ENCODE measurements around the gene MSH3.

MSH3 gene

DNA sequence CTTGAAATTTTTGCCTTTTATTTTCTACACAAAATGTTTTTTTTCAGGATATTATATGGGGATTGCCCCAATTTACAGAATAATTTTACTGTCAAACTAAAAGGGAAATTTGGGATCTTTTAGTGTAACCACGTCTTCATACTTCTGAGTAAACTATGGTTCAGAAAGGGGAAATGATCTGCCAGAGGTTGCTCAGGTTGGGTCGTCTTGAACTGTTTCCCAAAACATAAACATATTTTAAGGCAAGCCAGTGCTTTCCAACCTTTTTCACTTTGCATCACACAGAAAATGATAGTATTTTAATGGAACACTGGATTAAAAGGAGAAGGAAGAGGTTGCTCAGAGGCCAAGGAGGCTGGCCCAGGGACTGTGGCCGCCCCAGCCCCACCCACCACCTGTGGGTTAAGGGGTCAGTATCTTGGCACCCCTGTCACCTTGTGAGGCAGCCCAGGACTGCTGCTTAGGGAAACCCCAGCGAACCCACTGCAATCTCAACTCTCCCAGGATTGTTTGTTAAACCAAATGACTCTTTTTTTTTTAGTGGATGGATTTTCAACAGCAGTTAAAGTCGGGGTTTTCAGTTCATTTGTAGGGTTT, 143.1 kb downstream of the MSH3 start:
- no peak overlapping the region for H3K4me3 ChIP-seq (ENCODE audit: low read length, poor library complexity, severe bottlenecking)
- H3K27me3 ChIP-seq (ENCODE audit: insufficient read depth, low read length, poor library complexity, severe bottlenecking): no peaks in the 10 kb centered on the region
- H4K20me1 ChIP-seq (ENCODE audit: insufficient read depth, low read length, poor library complexity, severe bottlenecking): no peaks in the 10 kb centered on the region
- no peak for TF ChIP-seq EZH2phosphoT487 (IDR thresholded peaks at IDR 0.05; ENCODE audit: borderline replicate concordance)
- TF ChIP-seq, protein P1, sequence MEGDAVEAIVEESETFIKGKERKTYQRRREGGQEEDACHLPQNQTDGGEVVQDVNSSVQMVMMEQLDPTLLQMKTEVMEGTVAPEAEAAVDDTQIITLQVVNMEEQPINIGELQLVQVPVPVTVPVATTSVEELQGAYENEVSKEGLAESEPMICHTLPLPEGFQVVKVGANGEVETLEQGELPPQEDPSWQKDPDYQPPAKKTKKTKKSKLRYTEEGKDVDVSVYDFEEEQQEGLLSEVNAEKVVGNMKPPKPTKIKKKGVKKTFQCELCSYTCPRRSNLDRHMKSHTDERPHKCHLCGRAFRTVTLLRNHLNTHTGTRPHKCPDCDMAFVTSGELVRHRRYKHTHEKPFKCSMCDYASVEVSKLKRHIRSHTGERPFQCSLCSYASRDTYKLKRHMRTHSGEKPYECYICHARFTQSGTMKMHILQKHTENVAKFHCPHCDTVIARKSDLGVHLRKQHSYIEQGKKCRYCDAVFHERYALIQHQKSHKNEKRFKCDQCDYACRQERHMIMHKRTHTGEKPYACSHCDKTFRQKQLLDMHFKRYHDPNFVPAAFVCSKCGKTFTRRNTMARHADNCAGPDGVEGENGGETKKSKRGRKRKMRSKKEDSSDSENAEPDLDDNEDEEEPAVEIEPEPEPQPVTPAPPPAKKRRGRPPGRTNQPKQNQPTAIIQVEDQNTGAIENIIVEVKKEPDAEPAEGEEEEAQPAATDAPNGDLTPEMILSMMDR (conservative IDR thresholded peaks at IDR 0.05; ENCODE audit: low read length): no peak
- no peak overlapping the region for H3K9ac ChIP-seq (ENCODE audit: low read depth, low read length, poor library complexity, severe bottlenecking)
- no peaks in the 10 kb centered on the region for H3K9me2 ChIP-seq (replicated peaks; ENCODE audit: low read depth, low read length)
- no peaks in the 10 kb centered on the region for H3K79me2 ChIP-seq (ENCODE audit: insufficient read depth, low read length)
- H3F3A ChIP-seq (ENCODE audit: low read depth): no peaks in the 10 kb centered on the region
- no peak overlapping the region for H2AFZ ChIP-seq (ENCODE audit: low read length)
- no peaks in the 10 kb centered on the region for H3K9me3 ChIP-seq (ENCODE audit: insufficient read depth, low read depth, low read length)
- H3K36me3 ChIP-seq (ENCODE audit: insufficient read depth, low read length): peaks cover 47% of the 10 kb centered on the region; the same call in 1 of the 2 replicates
- no peak overlapping the region for H3K4me2 ChIP-seq (ENCODE audit: low read depth, low read length, poor library complexity, severe bottlenecking)
- no peaks in the 10 kb centered on the region for H3K4me1 ChIP-seq (ENCODE audit: insufficient read depth, low read length, poor library complexity, severe bottlenecking)

DNA sequence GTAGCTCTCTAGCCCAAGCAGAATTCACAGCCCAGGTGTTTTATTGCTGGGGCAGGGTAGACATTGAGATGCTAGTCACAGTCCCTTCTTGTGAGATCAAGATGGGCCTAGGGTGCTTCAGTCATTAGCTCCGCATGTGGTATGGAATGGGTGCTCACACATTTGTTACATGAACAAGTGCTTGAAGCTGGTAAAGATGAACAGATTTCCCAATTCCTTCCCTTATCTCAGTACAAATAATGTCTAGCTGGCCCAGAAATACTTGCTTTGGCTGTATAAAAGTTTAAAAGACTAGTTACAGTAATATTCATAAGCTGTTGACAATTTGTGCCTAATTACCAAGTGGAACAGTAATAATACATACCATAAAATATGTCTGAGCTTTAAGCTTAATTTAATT, 143.7 kb downstream of the MSH3 start:
- Histone ChIP-seq H3K4me1 (ENCODE audit: insufficient read depth, low read length, poor library complexity, severe bottlenecking) (no peaks in the 10 kb centered on the region), H3K79me2 (ENCODE audit: insufficient read depth, low read length) (no peaks in the 10 kb centered on the region), H3K9me3 (ENCODE audit: insufficient read depth, low read depth, low read length) (no peaks in the 10 kb centered on the region), H3K4me2 (ENCODE audit: low read depth, low read length, poor library complexity, severe bottlenecking) (no peak overlapping the region), H3K4me3 (ENCODE audit: low read length, poor library complexity, severe bottlenecking) (no peak overlapping the region), H3K36me3 (ENCODE audit: insufficient read depth, low read length) (peaks cover 41% of the 10 kb centered on the region; the same call in 1 of the 2 replicates), H4K20me1 (ENCODE audit: insufficient read depth, low read length, poor library complexity, severe bottlenecking) (no peaks in the 10 kb centered on the region), H3K9me2 (replicated peaks; ENCODE audit: low read depth, low read length) (no peaks in the 10 kb centered on the region), H3F3A (ENCODE audit: low read depth) (no peaks in the 10 kb centered on the region), H2AFZ (ENCODE audit: low read length) (no peak overlapping the region), H3K27me3 (ENCODE audit: insufficient read depth, low read length, poor library complexity, severe bottlenecking) (no peaks in the 10 kb centered on the region), H3K9ac (ENCODE audit: low read depth, low read length, poor library complexity, severe bottlenecking) (no peak overlapping the region)
- TF ChIP-seq EZH2phosphoT487 (IDR thresholded peaks at IDR 0.05; ENCODE audit: borderline replicate concordance): no peak
- TF ChIP-seq, protein P1 (conservative IDR thresholded peaks at IDR 0.05; ENCODE audit: low read length): no peak

DNA sequence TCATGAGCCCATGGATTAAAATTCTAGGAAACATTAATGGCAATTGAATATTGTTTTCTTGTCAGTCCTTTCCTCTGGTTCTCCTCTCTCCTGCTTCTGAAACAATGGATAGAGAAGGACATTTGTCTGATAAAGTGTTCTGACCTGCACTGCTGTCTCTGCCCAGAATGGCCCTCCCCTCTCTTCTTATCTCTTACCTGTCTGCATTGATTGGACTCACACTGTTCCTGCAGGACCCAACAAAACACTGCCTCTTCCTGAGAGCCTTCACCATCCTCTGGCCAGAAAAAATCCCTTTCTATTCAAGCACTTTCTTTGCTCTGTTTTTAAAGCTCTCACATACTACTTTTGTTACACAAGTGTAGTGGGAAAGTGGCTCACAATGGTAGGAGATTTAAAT, 144.2 kb downstream of the MSH3 start:
- Histone ChIP-seq H3K4me1 (ENCODE audit: insufficient read depth, low read length, poor library complexity, severe bottlenecking) (no peaks in the 10 kb centered on the region), H3K36me3 (ENCODE audit: insufficient read depth, low read length) (peaks cover 36% of the 10 kb centered on the region; the same call in 1 of the 2 replicates), H3K4me3 (ENCODE audit: low read length, poor library complexity, severe bottlenecking) (no peak overlapping the region), H3K9ac (ENCODE audit: low read depth, low read length, poor library complexity, severe bottlenecking) (no peak overlapping the region), H3K79me2 (ENCODE audit: insufficient read depth, low read length) (no peaks in the 10 kb centered on the region), H3F3A (ENCODE audit: low read depth) (no peaks in the 10 kb centered on the region), H3K4me2 (ENCODE audit: low read depth, low read length, poor library complexity, severe bottlenecking) (no peak overlapping the region), H3K9me2 (replicated peaks; ENCODE audit: low read depth, low read length) (no peaks in the 10 kb centered on the region), H4K20me1 (ENCODE audit: insufficient read depth, low read length, poor library complexity, severe bottlenecking) (no peaks in the 10 kb centered on the region), H2AFZ (ENCODE audit: low read length) (no peak overlapping the region), H3K27me3 (ENCODE audit: insufficient read depth, low read length, poor library complexity, severe bottlenecking) (no peaks in the 10 kb centered on the region), H3K9me3 (ENCODE audit: insufficient read depth, low read depth, low read length) (no peaks in the 10 kb centered on the region)
- TF ChIP-seq, protein P1 (conservative IDR thresholded peaks at IDR 0.05; ENCODE audit: low read length): no peak
- TF ChIP-seq EZH2phosphoT487 (IDR thresholded peaks at IDR 0.05; ENCODE audit: borderline replicate concordance): no peak

Measured in Loucy (cell line).